GM19035 (cell line): Measurements from ENCODE around the gene CDK5R2.

Experiments
- ATAC-seq: cut with Tn5 transposase; IDR thresholded peaks from one replicate; pipeline ENCODE4 v1.9.1; 2021; ENCODE audit not compliant: unreplicated experiment

CDK5R2 gene

GRCh38 chr2:218961651-218962570 lies 2.4 kb downstream of the CDK5R2 start:
- ATAC-seq = no peak

- ATAC-seq = no peak
Observed at GRCh38 chr2:218962859-218963492, 3.5 kb downstream of the CDK5R2 start.

GRCh38 chr2:218963601-218964000 lies 4.1 kb downstream of the CDK5R2 start:
- no peak for ATAC-seq

DNA sequence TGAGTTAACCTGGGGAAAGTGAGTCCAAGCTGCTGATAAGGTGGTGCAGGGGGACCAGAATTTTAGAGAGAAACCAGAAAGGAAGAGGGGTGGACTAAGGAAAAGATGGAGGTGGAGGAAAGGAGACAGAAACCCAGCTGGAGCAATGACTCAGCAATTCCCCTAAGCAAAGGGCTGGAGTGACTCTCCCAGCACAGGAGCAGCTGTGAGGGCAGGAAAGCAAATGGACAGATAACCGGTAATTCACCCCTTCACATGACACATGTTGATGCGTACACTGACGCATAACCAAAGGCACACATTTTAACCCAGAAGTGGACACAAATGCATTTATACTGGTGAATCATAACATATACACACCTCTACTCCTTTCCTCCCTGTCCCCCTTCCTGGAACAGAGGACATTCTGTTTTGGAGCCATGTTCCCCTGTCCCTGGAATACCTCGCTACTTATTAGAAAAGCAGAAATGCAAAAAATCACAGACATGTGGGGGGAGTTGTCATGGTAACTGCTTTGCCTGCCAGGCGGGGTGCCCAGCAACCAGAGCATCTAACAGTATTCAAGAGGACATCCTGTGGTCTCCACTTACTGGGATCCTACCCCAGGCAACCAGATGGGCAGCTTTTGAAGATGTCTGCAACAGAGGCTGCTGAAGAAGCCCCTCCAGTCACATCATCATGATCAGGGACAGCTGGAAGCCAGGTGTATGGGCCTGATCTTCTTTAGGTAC lies 4.7 kb downstream of the CDK5R2 start:
- no peak for ATAC-seq

- ATAC-seq = no peak
Observed at GRCh38 chr2:218970894-218971293, 11.4 kb downstream of the CDK5R2 start.

GRCh38 chr2:218975060-218975777 lies 15.8 kb downstream of the CDK5R2 start:
- no peak for ATAC-seq

DNA sequence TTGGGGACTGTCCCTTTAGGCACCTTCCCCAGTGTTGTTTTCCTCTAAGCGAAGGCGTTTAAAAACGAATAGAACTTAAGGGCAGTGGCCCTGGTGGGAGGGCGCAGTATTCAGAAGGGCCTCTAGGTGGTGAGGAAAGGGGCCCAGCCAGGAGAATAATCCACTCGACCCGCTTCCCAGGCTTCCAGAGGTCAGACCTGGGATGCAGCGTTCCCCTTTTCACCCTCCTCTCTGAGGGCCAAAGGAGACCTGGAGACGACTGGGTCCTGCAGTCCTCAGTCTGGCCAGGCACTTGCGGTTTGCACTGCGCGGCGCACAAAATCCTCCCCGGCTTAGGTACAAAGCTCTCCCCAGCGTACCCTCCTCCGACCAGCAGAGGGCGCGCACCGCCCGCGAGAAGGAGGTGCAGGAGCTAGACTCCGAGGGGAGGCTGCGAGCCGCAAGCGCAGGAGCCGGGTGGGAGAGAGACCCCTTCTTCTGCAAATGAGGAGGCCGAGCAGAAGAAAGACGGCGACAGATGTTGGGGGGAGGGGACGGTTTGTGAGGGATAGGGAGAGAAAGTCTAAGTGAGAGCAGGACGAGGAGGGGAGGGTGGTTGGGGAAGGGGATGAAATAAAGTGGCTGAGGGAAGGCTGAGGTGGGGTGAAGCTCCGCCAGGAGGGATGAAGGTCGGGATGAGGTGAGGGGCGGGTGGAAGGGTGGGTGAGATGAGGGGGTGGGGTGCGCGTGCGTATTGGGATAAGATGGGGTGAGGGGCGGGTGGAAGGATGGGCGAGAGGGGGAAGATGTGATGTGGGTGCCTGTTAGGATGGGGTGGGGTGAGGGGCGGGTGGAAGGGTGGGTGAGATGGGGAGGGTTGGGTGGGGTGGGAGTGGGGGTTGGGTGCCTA lies 20.6 kb downstream of the CDK5R2 start:
- peak; percentile 88 for ATAC-seq

DNA sequence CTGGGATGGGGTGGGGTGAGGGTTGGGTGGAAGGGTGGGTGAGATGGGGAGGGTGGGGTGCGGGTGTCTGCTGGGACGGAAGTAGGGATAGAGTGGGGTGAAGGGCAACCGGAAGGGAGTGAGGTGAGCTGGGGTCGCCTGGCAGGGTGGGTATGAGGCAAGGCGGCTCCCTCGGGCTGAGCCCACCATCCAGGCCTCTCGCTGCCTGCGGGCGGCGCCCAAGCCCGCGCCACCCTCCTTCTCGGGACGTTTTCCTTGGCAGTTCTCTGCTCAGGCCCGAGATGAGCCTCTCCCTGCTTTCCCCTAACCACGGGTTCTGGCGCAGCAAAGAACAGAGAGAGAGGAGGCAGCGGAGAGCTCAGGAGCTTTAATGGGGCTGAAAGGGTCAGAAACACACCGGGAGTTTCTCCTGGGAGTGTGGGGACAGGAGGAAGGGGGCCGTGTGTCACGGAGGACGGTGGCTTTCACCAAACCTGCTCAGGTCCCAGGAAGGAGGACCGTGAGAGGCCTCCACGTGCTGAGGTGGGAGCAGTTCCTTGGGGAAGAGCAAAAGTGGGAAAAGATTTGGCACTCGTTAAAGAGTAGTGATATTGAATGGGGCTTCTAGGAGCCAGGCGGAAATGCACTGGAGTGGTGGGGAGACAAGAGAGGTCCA lies 21.4 kb downstream of the CDK5R2 start:
- no peak for ATAC-seq

- ATAC-seq = no peak
Observed at GRCh38 chr2:218981390-218981880, 22.0 kb downstream of the CDK5R2 start.

DNA sequence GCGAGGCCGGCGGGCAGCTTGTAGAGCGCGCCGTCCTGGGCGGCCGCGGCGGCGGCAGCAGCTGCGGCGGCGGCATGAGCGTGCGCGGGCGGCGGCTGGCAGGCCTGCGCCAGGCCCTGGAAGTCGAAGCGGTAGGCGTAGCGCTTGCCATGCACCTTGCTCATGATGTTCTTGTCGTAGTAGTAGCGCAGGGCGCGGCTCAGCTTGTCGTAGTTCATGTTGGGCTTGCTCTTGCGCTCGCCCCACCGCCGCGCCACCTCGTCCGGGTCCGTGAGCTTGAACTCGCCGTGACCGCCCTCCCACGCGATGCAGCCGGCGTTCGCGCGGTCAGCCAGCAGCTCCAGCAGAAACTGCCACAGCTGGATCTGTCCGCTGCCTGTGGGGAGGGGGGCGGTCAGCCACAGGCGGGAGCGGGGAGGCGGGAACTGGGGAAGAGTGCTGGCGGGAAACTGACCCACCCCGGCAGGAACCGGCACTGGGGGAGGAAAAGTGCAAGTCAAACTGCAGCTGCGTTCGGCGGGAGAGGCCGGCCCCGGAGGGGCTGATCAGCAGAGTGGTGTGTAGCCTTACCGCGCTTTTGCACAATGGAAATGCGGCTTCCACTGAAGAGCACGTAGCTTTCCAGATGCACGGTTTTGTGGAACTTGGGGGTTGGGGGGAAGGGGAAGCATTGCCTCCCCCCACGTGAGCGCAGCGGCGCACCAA lies 22.6 kb downstream of the CDK5R2 start:
- ATAC-seq = no peak

DNA sequence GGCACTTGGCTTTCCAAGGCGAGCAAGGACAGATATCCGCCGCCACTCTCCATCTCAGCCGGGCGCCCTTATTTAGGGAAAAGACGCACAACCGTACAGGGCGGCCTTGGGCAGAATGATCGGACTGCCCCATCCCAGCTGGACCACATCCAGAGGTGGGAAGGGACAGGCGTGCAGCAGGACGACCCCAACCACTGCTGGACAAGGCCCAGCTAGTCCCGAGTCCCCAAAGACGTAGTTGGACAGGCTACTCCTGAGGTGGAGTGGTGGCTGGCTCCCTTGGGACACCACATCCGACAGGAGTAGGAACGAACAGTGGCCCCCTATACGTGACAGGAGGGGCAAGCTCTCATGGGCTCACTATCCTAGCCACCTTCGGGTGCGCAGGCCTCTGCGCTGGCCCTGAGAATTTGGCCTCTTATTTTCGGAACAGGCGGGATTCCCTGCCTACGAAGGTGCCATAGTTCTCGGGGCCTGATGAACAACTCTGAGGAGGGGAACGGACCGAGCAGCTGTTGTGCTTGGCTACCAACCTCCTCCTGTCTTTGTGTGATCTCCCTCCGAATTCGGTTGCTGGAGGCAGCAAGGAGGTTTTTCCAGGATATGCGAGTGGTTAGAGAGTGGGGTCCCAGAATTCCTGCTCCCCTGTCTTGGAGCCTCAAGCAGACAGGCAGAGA lies 23.3 kb downstream of the CDK5R2 start:
- no peak for ATAC-seq

- no peak for ATAC-seq
Observed at GRCh38 chr2:218983263-218983933, 23.9 kb downstream of the CDK5R2 start.

DNA sequence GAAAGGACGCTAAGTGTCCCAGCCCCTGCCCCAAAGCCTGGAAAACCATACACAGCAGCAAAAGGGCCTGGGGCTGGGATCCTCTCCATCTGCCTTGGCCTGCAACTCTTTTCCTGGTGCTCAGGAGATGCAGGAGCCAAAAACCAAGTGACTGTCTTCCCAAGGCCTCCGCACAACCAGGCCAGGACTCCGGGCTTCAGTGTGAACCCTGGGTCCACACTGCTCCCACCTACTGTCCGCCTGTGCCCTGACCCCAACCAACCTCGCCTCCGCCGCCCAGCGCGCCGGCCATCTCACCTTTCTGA lies 24.4 kb downstream of the CDK5R2 start:
- no peak for ATAC-seq

DNA sequence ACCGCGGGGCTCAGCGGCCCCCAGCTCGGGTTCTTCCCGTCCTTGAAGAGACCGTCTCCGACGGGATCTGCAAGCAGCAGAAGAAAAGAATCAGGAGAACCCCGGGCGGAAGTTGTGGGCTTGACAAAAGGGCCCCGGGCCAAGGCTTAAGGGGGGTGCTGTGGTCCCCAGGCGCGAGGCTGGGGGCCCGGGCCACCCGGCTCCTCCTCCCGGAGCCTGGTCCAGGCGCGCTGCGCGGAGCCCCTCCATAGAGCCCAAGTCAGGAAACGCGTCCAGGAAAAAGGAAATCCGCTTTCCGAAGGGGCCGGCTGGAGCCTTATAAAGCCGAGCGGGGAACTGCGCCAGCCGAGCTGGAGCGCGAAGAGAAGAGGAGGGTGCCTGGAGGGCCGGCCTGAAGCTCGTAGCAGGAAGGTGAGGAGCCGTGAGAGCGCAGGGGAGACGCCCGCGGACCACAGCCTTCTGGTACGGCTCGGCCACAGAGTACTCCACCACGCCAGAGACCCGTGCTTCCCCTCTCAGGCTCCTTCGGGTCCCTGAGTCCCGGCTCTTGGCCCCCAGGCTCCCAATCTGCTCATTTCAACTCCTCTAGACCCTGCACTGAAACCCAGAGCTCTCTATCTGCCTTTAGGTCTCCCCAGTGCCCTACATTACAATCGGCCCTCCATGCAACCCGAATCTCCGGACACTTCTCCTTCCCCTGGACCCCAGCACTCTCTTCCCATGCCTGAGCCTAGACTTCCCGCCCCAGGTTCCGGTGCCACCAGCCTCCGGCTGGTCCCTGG lies 25.0 kb downstream of the CDK5R2 start:
- no peak for ATAC-seq

GRCh38 chr2:218985021-218985324 lies 25.5 kb downstream of the CDK5R2 start, which contains the start of gene FEV:
TSS of gene FEV (minus strand) at chr2:218985184. CDS start at chr2:218985075, 109 bp downstream.
- ATAC-seq = no peak

DNA sequence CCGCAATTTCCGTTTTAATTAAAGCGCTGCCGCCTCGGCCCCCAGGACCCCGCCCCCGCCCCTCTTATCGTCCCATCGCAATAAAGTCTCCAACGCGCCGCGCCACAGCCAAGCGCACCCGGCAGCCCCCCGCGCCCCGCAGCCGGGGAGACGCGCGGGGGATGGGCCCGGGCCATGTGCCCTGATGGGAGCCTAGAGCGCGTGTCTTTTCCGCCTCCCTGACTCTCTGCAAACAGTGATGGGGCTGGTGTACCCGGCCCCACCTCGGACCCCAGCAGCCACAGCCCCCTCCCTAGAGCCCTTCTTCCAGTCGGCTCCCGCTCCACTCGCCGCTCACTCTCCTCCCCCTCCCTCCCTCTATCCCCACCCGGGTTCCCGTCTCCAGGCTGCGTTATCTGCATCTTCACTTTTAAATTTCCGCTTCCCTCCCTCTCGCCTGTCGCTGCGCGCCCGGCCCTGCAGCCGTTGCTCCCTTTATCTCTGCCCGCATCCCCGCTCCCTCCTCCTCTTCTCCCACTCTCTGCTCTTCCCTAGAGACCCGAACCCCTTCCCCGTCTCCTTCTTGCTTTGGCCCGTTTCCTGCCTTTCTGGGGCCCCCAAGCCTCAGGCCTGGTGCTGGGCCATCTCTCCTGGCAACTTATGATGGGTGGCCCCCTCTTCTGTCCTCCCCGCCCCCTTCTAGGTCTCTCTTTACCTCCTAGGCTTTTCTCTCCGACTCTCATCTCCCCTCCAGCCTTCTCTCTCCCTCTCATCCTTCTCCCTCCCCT lies 26.0 kb downstream of the CDK5R2 start:
- no peak for ATAC-seq
